NCI-H748 (cell line): ENCODE results near the gene ARHGAP15.

Source experiments
- DNase-seq: peaks from one replicate; lab custom pipeline; 2025; ENCODE audit not compliant: unreplicated experiment; lab: John Stamatoyannopoulos, UW

The ARHGAP15 gene

DNA sequence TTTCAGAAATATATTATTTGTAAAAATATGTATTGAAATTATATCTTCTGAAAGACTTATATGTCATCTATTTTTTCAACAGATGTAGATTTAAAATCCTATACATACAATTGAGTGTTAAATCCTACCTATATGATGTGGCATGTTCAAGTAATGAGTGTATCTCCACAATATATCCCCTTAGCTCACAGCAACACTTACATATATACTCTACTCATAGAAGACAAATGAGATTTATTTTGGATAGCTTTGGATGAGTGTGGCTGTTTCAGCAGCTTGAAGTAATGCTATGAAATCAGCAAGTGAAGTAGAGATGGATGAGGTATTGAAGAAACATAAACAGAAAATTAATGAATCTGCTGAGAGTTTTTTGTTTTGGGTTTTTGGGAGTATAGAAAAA lies 263.1 kb downstream of the ARHGAP15 start:
- no peak for DNase-seq

DNA sequence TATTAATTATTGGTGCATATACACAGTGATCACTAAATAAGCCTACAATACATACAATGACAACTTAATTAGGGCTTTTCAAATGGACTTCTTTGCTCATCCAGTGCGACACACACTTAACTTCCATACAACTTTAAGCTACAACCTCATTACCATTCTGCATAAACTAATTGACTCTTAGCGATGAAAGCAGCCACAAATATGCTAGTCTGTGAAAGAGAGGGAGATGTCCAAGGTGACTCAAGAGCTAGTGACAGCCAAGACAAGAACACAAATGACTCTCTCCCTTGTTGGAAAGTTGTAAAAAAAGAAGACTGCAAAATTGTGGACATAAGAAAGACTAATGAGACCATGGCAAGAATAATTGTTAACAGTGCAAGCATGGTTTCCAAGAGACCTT lies 264.8 kb downstream of the ARHGAP15 start:
- no peak for DNase-seq

DNA sequence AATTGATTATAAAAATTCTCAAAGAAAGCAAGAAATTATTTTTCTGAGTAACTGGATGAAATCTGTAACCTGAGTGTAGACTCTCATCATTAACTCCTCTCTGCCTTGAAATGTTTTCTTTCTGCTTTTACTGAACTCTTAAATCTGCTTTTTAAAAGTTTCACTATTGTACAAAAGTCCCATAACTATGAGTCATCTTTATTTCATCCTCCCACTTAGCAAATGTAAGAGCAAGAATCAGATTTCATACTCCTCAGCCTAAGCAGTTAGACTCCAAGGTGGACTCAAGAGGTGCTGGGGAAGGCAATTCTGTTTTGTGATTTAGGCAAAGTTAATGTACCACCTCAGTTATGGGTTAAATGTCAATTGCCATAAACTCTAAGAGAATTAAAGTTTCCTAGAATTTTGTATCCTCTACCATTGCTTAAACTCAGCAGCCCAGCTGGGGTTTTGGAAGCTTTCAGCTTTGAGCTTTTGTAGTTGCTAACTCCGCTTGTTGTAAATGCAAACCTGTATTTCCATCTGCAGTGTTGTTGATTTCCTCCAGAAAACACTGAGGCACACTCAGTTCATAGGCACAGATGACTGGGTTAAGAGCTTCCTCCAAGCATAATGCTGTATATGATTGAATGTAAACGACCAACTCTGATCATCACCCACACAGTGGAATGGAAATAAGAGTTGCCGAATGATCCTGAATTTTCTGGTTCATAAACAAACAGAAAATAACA lies 268.8 kb downstream of the ARHGAP15 start:
- DNase-seq = peak; percentile 20

DNA sequence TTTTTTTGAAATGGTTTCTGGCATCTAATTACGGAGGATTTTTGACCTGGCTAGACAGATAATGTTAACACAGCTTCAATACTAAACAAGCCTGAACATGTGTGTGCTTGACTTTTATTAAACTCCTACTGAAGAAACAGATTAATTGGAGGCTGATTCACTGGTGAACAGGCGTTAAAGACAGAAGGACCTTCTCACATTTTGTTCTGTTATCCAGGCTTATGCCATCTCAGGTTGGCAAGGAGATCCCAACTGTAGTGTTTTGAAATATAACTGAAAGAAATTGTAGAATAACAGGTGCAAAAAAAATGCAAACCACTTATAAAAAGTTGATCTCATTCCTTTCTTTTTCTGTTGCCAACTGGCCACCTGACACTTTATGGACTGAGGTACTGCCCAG lies 269.6 kb downstream of the ARHGAP15 start:
- peak; percentile 58 for DNase-seq

DNA sequence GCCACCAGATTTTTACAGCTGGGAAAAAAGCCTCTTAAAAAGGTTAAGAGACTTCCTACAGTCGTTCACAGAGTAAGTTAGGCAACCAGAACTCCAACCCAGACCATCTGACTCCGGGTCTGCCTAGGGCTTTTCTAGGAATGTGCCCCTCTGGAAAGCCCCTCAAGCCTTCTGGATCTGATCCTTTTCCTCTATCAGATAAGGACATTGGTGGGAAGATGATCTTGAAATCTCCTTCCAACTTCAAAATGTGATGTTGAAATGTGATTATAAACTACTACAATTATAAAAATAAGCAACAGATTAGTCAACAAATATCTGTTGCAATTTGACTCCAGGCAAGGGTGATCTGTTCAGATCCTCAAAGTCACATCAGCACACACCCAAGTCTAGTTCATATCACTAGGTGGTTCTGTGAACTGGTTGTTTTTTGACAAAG lies 270.4 kb downstream of the ARHGAP15 start:
- DNase-seq = peak; percentile 17

DNA sequence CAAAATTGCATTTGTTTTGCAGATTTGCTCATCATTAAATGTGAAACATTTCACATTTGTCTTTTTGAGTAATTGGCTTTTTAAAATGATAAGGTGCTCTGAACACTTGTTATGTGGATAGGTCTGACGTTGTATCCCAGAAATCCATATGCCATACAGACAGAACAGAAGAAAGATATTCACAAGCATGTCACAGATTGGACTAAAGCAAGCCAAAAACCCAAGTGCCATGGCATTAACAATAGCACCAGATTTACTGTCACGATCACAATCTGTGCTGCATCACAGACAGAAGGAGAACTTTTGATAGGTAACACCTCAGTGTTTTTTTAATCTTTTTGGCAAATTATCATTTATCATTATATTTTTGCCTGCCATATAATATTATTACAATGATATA lies 272.6 kb downstream of the ARHGAP15 start:
- DNase-seq = no peak

DNA sequence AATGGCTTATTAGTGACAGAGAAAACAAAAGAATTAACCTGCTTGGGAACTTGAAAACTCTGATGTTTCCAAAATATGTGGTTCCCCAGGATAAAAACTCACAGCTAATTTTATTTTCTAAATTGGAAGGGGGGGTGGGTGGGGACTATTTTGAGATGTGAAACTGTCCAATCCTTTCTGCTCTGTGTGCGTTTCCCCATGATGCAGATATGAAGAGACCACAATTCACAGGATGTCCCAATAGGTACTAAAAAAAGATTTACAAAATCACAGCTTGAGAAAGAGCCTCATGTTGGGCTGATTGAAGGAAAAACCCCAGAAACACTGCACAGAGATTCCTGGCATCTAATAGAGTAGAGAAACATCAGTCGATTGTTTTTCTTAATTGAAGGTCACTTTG lies 273.2 kb downstream of the ARHGAP15 start:
- DNase-seq = no peak

DNA sequence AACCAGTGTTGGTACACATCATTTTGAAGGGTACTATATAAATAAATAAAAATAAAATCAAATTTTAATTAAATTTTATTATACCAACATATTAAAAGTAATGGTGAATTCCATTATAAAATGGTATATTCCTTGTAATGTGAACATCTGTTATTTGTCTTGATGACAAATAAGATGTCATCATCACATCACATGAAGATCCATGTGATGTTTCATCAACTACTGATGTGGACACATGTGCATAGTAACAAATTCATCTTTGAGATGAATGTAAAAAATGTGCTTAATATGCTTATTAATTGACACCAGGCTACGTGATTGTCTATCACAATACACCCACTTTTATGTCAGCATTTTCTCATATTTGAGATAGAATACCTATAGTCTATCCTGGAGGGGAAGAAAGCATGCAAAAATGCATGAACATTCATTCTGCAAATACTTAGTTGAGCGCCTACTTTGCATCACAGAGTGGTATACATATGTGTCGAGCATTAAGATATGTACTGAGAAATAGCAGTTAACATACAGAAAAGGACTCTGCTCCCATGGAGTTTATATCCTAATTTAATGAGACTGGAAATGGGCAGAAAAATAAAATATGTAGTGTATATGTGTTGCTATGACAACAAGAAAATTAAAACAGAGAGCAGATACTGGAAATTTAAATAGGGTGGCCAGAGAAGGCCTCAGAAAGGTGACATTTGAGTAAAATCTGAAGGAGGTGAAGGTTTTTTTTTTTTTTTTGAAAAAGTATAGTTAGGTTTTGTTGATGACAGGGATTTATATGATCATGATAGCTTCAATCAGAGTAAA lies 281.1 kb downstream of the ARHGAP15 start:
- no peak for DNase-seq

DNA sequence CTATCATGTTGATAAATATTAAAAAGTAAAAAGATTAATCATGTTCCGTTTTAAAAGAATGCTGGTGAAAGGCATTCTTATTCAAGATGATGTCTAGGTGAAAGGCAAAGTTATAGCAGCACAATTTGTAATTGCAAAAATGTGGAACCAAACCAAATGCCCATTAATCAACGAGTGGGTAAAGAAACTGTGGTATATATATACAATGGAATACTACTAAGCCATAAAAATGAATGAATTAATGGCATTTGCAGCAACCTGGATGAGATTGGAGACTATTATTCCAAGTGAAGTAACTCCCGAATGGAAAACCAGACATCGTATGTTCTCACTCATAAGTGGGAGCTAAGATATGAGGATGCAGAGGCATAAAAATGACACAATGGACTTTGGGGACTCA lies 286.4 kb downstream of the ARHGAP15 start:
- no peak for DNase-seq

DNA sequence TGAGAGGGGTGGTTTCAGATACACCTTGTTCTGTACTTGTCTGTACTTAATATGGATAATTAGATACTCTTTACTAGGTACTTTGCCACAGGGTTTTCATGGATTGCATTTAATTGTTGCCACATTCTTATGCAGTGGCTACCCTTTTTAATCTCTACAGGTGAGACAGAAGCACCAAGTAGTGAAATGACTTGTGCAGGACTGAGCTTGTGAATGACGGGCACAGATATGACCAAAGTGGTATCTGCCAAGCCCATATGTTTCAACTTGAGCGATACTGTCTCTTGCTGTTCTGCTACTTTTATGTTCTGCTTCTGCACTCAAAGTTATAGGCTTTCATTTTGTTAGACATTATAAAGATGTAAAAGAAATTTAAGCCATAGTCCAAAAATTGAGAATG lies 288.2 kb downstream of the ARHGAP15 start:
- no peak for DNase-seq

DNA sequence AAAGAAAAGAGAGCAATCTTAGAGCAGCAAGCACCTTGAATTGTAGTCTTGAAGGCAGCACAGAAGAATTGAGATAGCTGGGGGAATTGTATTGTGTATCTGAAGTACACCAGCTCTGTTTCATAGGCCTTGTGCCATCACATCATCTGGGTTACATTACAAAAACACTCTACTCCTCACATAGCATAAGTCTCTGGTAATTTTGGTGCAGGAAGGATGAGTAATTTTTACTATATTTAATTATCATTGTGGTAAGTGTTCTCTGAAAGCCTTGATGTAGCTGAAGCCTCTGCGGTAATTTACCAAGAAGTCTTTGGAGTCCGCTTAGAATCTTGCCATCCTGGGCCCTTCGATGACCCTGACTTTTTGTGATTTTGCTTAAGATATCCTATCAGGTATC lies 291.1 kb downstream of the ARHGAP15 start:
- DNase-seq = no peak

DNA sequence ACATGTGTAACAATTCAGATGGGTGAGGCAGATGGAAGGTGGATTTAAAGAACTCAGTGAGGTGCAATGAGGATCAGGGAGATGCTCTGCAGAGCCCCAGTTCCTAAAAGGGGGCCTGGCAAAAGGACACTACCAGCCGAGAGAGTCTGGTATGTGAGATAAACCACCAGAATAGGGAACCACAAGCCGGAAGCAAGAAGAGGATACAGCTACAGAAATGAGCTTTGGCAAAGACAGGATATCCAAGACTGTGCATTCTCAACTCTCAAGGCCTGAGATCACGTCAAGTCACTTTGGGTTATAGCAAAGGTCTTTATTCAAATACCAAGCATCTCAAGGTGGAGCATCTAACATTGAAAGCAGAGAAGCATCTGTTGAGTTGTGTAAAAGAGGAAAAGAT lies 293.5 kb downstream of the ARHGAP15 start:
- no peak for DNase-seq

DNA sequence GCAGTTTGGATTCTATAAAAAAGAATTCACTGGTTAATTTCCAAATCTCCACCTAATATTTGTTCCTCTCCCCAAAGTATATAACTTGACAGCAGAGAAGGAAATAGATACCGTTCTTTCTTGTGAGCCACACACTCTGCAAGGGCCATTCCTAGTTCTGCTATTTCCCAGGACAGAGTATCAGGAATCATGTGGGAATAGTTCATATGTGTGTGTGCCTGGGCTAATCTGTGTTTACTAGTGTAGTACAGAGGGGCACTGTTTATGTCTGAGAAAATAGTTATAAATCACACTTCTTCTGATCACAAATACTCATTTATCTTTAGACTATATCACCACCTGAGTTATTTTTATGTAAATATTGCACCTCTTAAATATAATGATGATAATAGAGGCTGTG lies 296.7 kb downstream of the ARHGAP15 start:
- no peak for DNase-seq

DNA sequence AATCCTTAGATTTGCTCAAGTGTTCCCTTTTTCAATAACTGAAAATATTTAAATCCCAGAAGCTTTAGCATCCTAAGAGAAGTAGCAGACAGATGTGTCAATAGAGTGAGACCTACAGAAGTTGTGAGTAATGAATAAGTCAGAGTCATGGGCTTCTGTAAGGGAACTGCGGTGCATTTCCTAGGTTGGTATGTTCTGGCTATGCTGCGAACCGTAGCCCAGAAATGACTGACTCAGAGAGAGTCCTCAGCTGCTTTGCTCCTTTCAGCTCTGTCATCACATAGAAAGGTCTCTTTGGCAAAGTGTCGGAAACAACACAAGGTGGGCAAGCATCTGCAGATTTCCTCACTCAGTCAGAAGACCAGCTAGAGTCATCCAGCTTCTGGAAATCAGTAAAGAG lies 297.1 kb downstream of the ARHGAP15 start:
- no peak for DNase-seq

DNA sequence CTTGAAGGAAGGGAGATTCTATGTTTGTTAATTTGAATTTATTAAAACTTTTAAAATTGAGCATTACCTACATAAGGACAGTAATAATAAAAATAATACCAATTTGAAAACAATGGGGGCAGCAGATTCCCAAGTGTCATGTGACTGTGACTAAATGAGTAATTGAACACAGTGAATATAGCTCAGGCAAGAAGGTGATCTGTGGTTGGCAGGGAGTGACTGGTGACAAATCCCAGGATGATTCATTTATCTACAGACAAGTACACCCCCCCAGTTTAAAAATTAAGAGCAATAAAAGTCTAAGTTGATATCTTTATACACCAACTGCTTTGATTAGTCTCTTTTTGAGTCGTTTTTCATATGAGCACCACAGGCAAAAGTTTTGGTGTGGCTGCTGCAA lies 299.5 kb downstream of the ARHGAP15 start:
- DNase-seq = no peak

DNA sequence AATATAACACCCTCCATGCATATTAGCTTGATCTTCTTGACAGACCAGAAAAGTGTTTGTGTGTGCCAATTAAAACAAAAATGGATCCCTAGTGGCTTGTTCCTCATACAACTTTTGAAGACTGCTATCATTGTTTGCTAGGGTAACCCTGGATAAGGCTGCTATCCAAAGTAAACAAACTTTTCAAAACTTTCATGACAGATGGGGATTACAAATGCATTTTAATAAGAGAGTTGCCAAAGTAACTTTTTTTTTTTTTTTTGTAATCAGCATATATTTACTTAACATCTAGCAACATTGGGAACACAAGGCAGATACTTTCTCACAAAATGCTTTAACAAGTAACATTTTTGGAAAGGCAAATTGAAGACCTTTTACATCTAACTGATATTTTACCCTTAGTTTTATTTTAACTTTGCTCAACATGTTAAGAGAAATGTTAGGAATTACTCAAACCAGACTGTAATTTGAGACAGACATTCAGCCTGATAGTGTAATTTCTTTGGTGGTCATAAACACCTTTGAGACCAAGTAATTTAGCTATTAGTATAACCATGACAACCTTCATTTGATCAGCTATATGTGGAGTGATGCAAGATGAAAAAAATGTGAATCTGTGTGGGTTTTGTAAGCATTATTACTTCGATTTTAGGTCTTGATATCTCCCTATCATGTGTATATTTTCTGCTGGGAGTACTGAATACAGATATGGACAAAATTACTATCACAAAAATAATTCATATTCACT lies 300.9 kb downstream of the ARHGAP15 start:
- DNase-seq = no peak

DNA sequence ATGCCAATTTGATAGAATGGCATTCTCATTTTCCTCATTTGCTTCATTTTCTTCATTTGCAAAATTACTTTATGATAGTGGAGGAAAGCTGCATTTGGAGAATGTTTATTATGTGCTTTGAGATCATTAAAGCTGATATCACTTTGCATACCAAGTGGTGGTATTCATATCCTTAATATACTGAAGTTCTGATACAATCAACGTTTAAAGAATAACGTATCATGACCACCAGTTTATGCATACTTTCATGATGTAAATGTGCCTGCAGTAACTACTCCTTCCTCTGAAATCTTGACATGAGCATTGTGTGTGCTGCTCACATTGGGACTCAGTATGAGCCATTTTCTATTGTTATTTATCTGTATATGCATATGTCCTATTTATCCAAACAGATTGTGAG lies 302.1 kb downstream of the ARHGAP15 start:
- DNase-seq = no peak

DNA sequence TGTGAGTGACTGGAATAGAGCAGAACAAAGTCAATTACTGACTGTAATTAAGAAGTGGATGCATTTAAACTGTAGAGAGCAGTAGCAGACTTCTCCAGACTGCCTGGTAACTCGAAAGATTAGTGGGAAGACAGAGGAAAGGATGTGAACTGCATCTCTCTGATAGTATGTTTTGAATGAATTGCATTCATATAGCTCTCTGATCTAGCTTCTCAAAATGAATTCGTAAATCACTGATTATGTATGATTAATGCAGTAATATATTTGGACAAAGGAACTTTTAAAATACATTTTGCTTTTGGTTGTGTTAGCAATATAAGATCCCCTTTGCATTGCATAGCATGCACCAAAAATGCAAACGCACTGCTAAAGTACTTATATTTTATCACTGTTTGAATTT lies 304.0 kb downstream of the ARHGAP15 start:
- DNase-seq = no peak

DNA sequence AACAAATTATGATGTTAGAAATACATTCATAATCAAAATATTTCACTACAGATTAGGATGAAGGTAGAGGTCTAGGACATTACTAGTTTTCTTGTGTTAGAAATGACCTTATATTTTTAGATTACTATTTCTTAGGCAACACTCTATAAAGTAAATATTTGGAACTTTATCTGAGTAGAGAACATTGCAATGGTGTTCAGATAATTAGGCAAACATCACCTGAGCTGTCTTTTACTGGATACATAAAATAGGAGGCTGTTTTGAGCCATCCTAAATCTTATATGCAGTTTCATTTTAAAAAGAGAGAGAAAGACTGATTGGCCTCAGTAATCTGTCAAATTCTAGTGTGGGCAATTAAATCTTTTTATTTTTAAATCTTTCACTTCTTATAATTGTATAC lies 304.6 kb downstream of the ARHGAP15 start:
- no peak for DNase-seq

DNA sequence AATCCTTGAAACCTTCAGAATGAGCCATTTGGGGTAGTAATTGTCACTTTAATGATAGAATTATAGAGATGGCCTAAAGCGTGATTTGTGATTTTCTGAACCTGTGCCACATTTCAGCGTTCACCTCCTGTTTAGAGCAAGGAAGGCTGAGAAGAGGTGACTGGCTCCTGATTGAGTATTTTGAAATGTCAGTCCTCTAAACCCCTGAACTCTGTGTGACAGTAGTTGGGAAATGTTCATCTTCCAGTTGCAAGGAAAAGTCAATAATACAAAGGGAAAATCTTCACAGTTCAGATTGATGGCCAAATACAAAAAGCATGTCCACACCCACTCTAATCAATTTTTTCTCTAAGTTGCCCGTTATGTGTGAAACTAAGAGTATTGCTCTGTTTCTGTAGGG lies 305.2 kb downstream of the ARHGAP15 start:
- DNase-seq = no peak

DNA sequence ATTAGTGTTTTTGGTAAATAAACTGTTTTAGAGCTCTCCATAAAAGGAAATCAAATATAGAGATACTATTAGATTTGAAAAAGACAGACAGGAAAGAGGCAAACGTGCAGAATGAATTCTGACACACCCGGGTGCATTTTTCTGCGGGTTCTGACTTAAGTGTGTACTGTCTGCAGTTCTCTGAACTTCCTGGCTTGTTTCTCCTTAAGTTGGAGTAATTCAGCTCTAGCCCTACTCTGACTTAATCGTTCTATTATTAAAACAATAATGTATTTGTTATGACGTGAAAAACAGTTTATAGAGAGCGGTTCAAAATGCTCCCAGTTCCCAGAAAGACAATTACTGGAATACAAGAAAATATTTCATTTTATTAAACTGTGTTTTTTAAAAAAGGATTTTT lies 305.9 kb downstream of the ARHGAP15 start:
- DNase-seq = no peak

DNA sequence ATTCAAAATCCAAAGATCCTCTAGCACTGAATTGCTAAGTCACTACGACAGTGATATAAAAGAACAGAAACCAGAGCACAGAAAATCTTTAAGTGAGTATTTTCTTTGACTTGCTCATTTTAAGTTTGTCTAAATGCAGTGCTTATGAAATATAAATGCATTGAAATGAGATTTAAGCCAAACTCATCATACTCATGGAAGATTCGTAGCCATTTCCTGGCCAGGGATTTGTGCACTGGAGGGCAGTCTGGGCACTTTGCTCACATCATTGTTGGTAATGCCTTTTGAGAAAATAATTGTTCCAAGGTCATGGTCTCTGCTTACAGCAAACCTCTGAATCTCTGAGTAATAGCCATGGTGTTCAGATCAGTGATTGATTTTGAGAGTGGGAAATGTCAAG lies 307.7 kb downstream of the ARHGAP15 start:
- no peak for DNase-seq
